Endothelial cell of umbilical vein (primary cell): ENCODE measurements around the gene C3orf33. TPM values are rescaled to one million over a fixed set of nuclear protein-coding genes. Genes with fewer than 3 reads are reported as not detected.

Source experiments
- BruUV-seq: library from RNA; stranded (reverse); fragments of 400-500 nt; replicated peaks from 2 replicates; lab custom pipeline; 2021; lab: Mats Ljungman, UMichigan
- CTCF ChIA-PET: fragments of 300-600, 350-600 bp; sonication (Branson Sonifier 250); formaldehyde crosslinking; loops from one replicate; lab custom pipeline; 2021; ENCODE audit warnings: antibody characterized with exemption, inconsistent platforms; lab: Charles Lee
- POLR2A ChIA-PET: fragments of 300-600, 350-600 bp; sonication (Branson Sonifier 250); formaldehyde crosslinking; loops from one replicate; lab custom pipeline; 2021; ENCODE audit warnings: antibody characterized with exemption, inconsistent platforms; lab: Charles Lee
- DNase-seq: peaks from one replicate; pipeline ENCODE4 v3.0.0-alpha.2; 2011; ENCODE audit warnings: low read depth, low spot score
- FAIRE-seq: peaks from 2 replicates; lab custom pipeline; 2011; peaks lifted over from hg19 to GRCh38; lab: Jason Lieb, UNC
- H2AFZ ChIP-seq: 2 replicates; pipeline ENCODE4 v1.6.0; 2012; ENCODE audit warnings: low read depth, low read length, control low read depth, inconsistent platforms
- H3K27ac ChIP-seq: 2 replicates; pipeline ENCODE4 v1.5.1; 2011; ENCODE audit warnings: low read depth, mild to moderate bottlenecking, control low read depth, low read length, moderate library complexity; ENCODE audit not compliant: insufficient read depth
- H3K27me3 ChIP-seq, 2 experiments: 2 replicates each; pipeline versions ENCODE4 v1.6.0 to v1.6.1; 2011; ENCODE audit warnings: low read length in 2 of 2, mixed read lengths in 1 of 2; ENCODE audit not compliant: control insufficient read depth in 2 of 2, insufficient read depth in 2 of 2
- H3K36me3 ChIP-seq, 2 experiments: 2 replicates in 1 of 2; 3 replicates in 1 of 2; pipeline ENCODE4 v1.5.1; 2011; ENCODE audit warnings: low read length in 2 of 2, mild to moderate bottlenecking in 1 of 2, moderate library complexity in 1 of 2; ENCODE audit not compliant: control insufficient read depth in 2 of 2, insufficient read depth in 2 of 2; ENCODE audit errors: extremely low read depth in 1 of 2
- H3K4me1 ChIP-seq: 3 replicates; pipeline ENCODE4 v1.5.1; 2011; ENCODE audit warnings: mild to moderate bottlenecking, low read length; ENCODE audit not compliant: control insufficient read depth, insufficient read depth; ENCODE audit errors: extremely low read depth
- H3K4me2 ChIP-seq: 2 replicates; pipeline ENCODE4 v1.6.1; 2011; ENCODE audit warnings: low read length, control low read depth, mixed read lengths; ENCODE audit not compliant: insufficient read depth
- H3K4me3 ChIP-seq, 3 experiments: fragments of 200-600 bp in 1 of 3; sonication (generic), shearing (Covaris generic) in 1 of 3; replicated peaks in 1 of 3; 2 replicates each; pipeline ENCODE4 v1.5.1; 2011 to 2016; ENCODE audit warnings: control low read depth in 3 of 3, low read length in 3 of 3, mild to moderate bottlenecking in 2 of 3, inconsistent platforms in 1 of 3, low read depth in 1 of 3, moderate library complexity in 1 of 3; ENCODE audit not compliant: insufficient read depth in 1 of 3
- H3K79me2 ChIP-seq: 2 replicates; pipeline ENCODE4 v1.6.0; 2012; ENCODE audit warnings: low read length, inconsistent platforms; ENCODE audit not compliant: control insufficient read depth, insufficient read depth
- H3K9ac ChIP-seq: replicated peaks from 2 replicates; pipeline ENCODE3; 2011; ENCODE audit warnings: low read length, control low read depth; ENCODE audit not compliant: insufficient read depth; ENCODE audit errors: extremely low read depth
- H3K9me1 ChIP-seq: replicated peaks from 3 replicates; pipeline ENCODE4 v1.6.0; 2011; ENCODE audit warnings: mild to moderate bottlenecking, low read length; ENCODE audit not compliant: control insufficient read depth, insufficient read depth; ENCODE audit errors: extremely low read depth
- H3K9me3 ChIP-seq: replicated peaks from 2 replicates; pipeline ENCODE4 v1.5.1; 2012; ENCODE audit warnings: low read length, inconsistent platforms; ENCODE audit not compliant: control insufficient read depth, insufficient read depth
- H4K20me1 ChIP-seq: replicated peaks from 2 replicates; pipeline ENCODE3; 2011; ENCODE audit warnings: mild to moderate bottlenecking, low read length; ENCODE audit not compliant: control insufficient read depth, insufficient read depth; ENCODE audit errors: extremely low read depth
- CTCF ChIP-seq, 2 donors: IDR thresholded peaks; 1 replicate in 1 of 2; 2 replicates in 1 of 2; pipeline ENCODE4 v1.5.1; 2011; ENCODE audit warnings: low read length in 2 of 2, mild to moderate bottlenecking in 2 of 2, moderate library complexity in 2 of 2, control low read depth in 1 of 2, inconsistent platforms in 1 of 2, low read depth in 1 of 2; ENCODE audit not compliant: insufficient read depth in 1 of 2; ENCODE audit errors: extremely low read depth in 1 of 2
- EZH2 ChIP-seq: IDR thresholded peaks from 2 replicates; pipeline ENCODE4 v1.6.1; 2012; ENCODE audit warnings: borderline replicate concordance, low read depth, mild to moderate bottlenecking, moderate library complexity, low read length, inconsistent platforms; ENCODE audit not compliant: severe bottlenecking
- FOS ChIP-seq: IDR thresholded peaks from 2 replicates; pipeline ENCODE4 v1.6.1; 2011; ENCODE audit warnings: mild to moderate bottlenecking, low read length, moderate library complexity, borderline replicate concordance; ENCODE audit not compliant: insufficient read depth
- GATA2 ChIP-seq: IDR thresholded peaks from 2 replicates; pipeline ENCODE4 v1.7.0; 2011; ENCODE audit warnings: low read depth, mild to moderate bottlenecking, moderate library complexity, mixed read lengths, low read length; ENCODE audit not compliant: insufficient read length, insufficient read depth
- JUN ChIP-seq: IDR thresholded peaks from 2 replicates; pipeline ENCODE4 v1.6.1; 2011; ENCODE audit warnings: borderline replicate concordance, low read depth; ENCODE audit not compliant: insufficient read length, insufficient read depth
- MYC ChIP-seq: IDR thresholded peaks from one replicate; pipeline ENCODE4 v1.6.1; 2011; ENCODE audit warnings: mild to moderate bottlenecking, low read depth, low read length
- POLR2A ChIP-seq: IDR thresholded peaks from 2 replicates; pipeline ENCODE4 v1.6.1; 2012; ENCODE audit warnings: low read depth, mild to moderate bottlenecking, control low read depth, low read length
- POLR2AphosphoS5 ChIP-seq: IDR thresholded peaks from 2 replicates; pipeline ENCODE4 v1.6.1; 2012; ENCODE audit warnings: low read depth, mild to moderate bottlenecking, control low read depth, low read length, moderate library complexity; ENCODE audit not compliant: insufficient read depth
- dilution Hi-C: fragments of 300-500 bp; cut with MboI; formaldehyde crosslinking; loops from one replicate; pipeline ENCODE4 v1.15.0; 2019; ENCODE audit warnings: low sequenced_read_pairs; ENCODE audit not compliant: extremely low pct_ligation_motif_present
- intact Hi-C: fragments of 100-400 bp; cut with micrococcal nuclease; formaldehyde crosslinking; loops from one replicate; pipeline ENCODE4 v1.10.0; 2022
- polyA plus RNA-seq, 4 experiments: library from polyadenylated mRNA; depleted of rRNA in 3 of 4; stranded (reverse) in 3 of 4; unstranded in 1 of 4; fragments of >200 nt; gene quantifications; 2 replicates each; pipeline versions ENCODE4 v1.2.1 to v1.2.3, GENCODE V29; 2011 to 2012; ENCODE audit warnings: missing spikeins in 1 of 4
- total RNA-seq: library from RNA; stranded (reverse); gene quantifications from 2 replicates; pipeline ENCODE4 v1.2.3, GENCODE V29; 2021
- TF ChIP-seq, protein P1 (sequence below): IDR thresholded peaks from 2 replicates; pipeline ENCODE4 v1.6.1; 2011; ENCODE audit not compliant: insufficient read depth, insufficient read length

C3orf33 gene
- total and polyA plus RNA-seq, 2 donors (not counting 3 experiments of a cell fraction or from before 2014, with no cell fraction given) = 1.7 to 2.3 TPM

- CTCF ChIA-PET = interaction anchor here (0.7 to 1.4 kb wide), 2 partner anchors 15 to 38 kb away, joined by 3 to 4 read pairs; partner anchors contain the start of gene C3orf33
- Histone ChIP-seq H3K27ac (no peak overlapping the region), H3K27me3 (no peaks in the 10 kb centered on the region), H3K9me1 (no peaks in the 10 kb centered on the region), H3K4me2 (no peak overlapping the region), H4K20me1 (no peaks in the 10 kb centered on the region), H3K36me3 (no peaks in the 10 kb centered on the region), H3K9me3 (no peaks in the 10 kb centered on the region), H3K79me2 (no peaks in the 10 kb centered on the region), H3K9ac (no peak overlapping the region), H3K4me1 (no peaks in the 10 kb centered on the region), H2AFZ (no peak overlapping the region), H3K4me3 (no peak overlapping the region)
- POLR2A ChIA-PET = no interaction called here
- DNase-seq (no peak), FAIRE-seq (no peak)
- TF ChIP-seq FOS (no peak), MYC (no peak), POLR2A (no peak), EZH2 (no peak), CTCF (IDR thresholded peaks at IDR 0.05; ENCODE audit: extremely low read depth in 1 of 2, insufficient read depth in 1 of 2, low read depth in 1 of 2, low read length in 2 of 2) (no peak), POLR2AphosphoS5 (no peak), GATA2 (no peak), JUN (no peak)
- TF ChIP-seq, protein P1, sequence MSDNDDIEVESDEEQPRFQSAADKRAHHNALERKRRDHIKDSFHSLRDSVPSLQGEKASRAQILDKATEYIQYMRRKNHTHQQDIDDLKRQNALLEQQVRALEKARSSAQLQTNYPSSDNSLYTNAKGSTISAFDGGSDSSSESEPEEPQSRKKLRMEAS = no peak
- BruUV-seq = no TSS peak
- intact Hi-C loops = no loop called here
- dilution Hi-C loops = no loop called here
Measured at GRCh38 chr3:155790272-155790925, 15.7 kb downstream of the C3orf33 start.
